Measurements from ENCODE around the gene ACTC1. TPM values are rescaled to one million over a fixed set of nuclear protein-coding genes. Genes with fewer than 3 reads are reported as not detected.

ACTC1 gene
- total and polyA plus RNA-seq, 2 experiments from 2014 or later = 26.2 to 35.9 TPM

- no peaks in the 10 kb centered on the region for H3K9me3 Mint-ChIP-seq
- Histone ChIP-seq H3K4me2 (no peak overlapping the region; the same call in 1 of the 2 replicates), H3K79me2 (replicated peaks; ENCODE audit: insufficient read depth) (no peaks in the 10 kb centered on the region), H4K20me1 (replicated peaks; ENCODE audit: insufficient read depth) (no peaks in the 10 kb centered on the region), H3F3A (replicated peaks; ENCODE audit: low read depth) (no peaks in the 10 kb centered on the region), H3K27ac (ENCODE audit: low read depth) (no peak overlapping the region), H3K36me3 (ENCODE audit: insufficient read depth) (no peaks in the 10 kb centered on the region), H3K4me3 (no peak overlapping the region), H3K27me3 (ENCODE audit: insufficient read depth) (peaks cover 25% of the 10 kb centered on the region), H3K4me1 (ENCODE audit: insufficient read depth) (peaks cover 9% of the 10 kb centered on the region; the same call in 1 of the 2 replicates), H3K9me2 (ENCODE audit: insufficient read depth) (0 out of 2 replicates have a peak, but pooled peaks cover 4% of the 10 kb centered on the region), H2AFZ (peak overlapping the region; percentile 78; the same call in 1 of the 2 replicates)
- peaks cover 12% of the 10 kb centered on the region for H3K27me3 Mint-ChIP-seq (ENCODE audit: insufficient read depth, low read depth, poor library complexity)
- ATAC-seq (no peak), DNase-seq (ENCODE audit: low spot score) (peak; percentile 41)
- H3K4me1 Mint-ChIP-seq = peaks cover 14% of the 10 kb centered on the region
- no peak overlapping the region for H3K4me3 Mint-ChIP-seq
- H3K36me3 Mint-ChIP-seq (ENCODE audit: low read depth) = no peaks in the 10 kb centered on the region
- no peak for TF ChIP-seq STAT1 (IDR thresholded peaks at IDR 0.05; ENCODE audit: unreplicated experiment)
- no peak overlapping the region for H3K27ac Mint-ChIP-seq
These were observed 4.1 kb upstream of the ACTC1 start for GRCh38 chr15:34799149-34800101.

GRCh38 chr15:34796847-34797435 is 1.6 kb upstream of the ACTC1 start:
- Histone ChIP-seq H3K4me3 (no peak overlapping the region), H4K20me1 (replicated peaks; ENCODE audit: insufficient read depth) (no peaks in the 10 kb centered on the region), H3K79me2 (replicated peaks; ENCODE audit: insufficient read depth) (no peaks in the 10 kb centered on the region), H3K27ac (ENCODE audit: low read depth) (no peak overlapping the region), H2AFZ (no peak overlapping the region), H3F3A (replicated peaks; ENCODE audit: low read depth) (no peaks in the 10 kb centered on the region), H3K4me2 (no peak overlapping the region), H3K36me3 (ENCODE audit: insufficient read depth) (no peaks in the 10 kb centered on the region), H3K9me2 (ENCODE audit: insufficient read depth) (0 out of 2 replicates have a peak, but pooled peaks cover 4% of the 10 kb centered on the region), H3K4me1 (ENCODE audit: insufficient read depth) (peaks cover 3% of the 10 kb centered on the region; the same call in 1 of the 2 replicates), H3K27me3 (ENCODE audit: insufficient read depth) (peaks cover 32% of the 10 kb centered on the region)
- Mint-ChIP-seq H3K27me3 (ENCODE audit: insufficient read depth, low read depth, poor library complexity) (peaks cover 20% of the 10 kb centered on the region), H3K27ac (no peak overlapping the region), H3K9me3 (no peaks in the 10 kb centered on the region), H3K4me3 (no peak overlapping the region), H3K4me1 (peaks cover 15% of the 10 kb centered on the region), H3K36me3 (ENCODE audit: low read depth) (no peaks in the 10 kb centered on the region)
- DNase-seq (ENCODE audit: low spot score) = no peak
- ATAC-seq = no peak
- TF ChIP-seq CREB1 (CRISPR knock-in tag; IDR thresholded peaks at IDR 0.05; ENCODE audit: low read depth) (no peak), ZNF462 (CRISPR knock-in tag; IDR thresholded peaks at IDR 0.05) (no peak), ETS1 (IDR thresholded peaks at IDR 0.05) (no peak), EZH2 (IDR thresholded peaks at IDR 0.05; ENCODE audit: low read depth, unreplicated experiment) (no peak), POLR2AphosphoS5 (IDR thresholded peaks at IDR 0.05; ENCODE audit: low read depth) (no peak), EZH2phosphoT487 (IDR thresholded peaks at IDR 0.05; ENCODE audit: unreplicated experiment) (no peak), ZNF331 (CRISPR knock-in tag; IDR thresholded peaks at IDR 0.05; ENCODE audit: low read depth) (no peak), STAT1 (IDR thresholded peaks at IDR 0.05; ENCODE audit: unreplicated experiment) (no peak)
